HG03439 (cell line): Measurements from ENCODE around the gene ISCU.
"Not testable (repeated sequence)": the region's sequence is repeated elsewhere in the genome, so short reads cannot be mapped to it uniquely, and the experiment has no call there.

Experiments
- ATAC-seq: cut with Tn5 transposase; IDR thresholded peaks from one replicate; pipeline ENCODE4 v1.9.1; 2021; ENCODE audit warnings: mild to moderate bottlenecking, moderate library complexity; ENCODE audit not compliant: unreplicated experiment

ISCU gene

DNA sequence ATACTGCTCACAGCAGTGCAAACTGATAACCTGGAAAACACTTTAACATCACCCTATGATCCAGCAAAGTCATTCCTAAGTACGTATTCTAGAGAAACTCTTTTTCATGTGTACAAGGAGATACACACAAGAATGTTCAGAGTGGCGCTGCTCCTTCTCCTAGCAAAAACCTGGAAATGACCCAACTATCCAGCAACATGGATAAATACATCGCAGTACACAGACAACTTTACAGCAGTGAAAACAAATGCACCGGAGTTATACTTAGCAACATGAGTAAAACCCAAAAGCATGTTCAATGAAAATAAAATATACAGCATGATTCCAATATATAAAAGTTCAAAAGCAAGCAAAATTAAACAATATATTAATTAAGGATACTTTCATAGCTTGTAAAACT lies 20.1 kb upstream of the ISCU start:
- no peak for ATAC-seq

DNA sequence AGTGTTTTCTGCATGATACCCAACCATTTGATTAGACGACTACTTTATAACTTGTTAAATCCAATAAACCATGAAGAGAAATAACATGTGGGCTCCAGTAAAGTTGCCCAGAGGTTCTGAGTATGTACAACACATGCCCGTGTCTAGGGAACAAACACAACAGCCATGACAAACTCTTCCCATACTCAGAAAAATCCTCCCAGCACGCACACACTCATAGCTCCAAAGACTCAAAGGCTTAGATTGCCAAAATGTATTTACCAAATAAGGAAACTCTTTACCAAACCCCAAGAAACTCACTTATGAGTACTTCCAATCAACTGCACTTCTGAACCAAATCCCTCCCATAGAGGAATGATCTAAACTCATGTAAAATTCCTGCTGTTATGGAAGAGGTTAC lies 18.7 kb upstream of the ISCU start:
- ATAC-seq, result no peak

DNA sequence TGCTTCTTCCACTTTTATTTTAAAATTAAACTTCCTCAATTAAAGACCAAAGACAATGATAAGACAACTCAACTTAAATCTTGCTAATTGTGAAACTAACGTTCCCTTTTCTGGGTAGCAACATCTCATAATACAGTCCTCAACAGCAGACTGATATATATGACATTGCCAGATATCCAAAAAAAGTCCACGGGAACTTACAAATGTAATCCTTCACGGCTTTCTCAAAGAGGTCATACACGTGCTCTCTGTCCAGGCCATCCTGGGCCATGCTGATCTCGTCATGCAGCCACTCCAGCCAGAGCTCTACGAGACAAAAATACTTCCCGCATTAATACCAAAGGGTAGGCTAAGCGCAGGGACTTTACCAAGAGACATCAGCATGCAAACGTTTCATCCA lies 14.7 kb upstream of the ISCU start:
- no peak for ATAC-seq

DNA sequence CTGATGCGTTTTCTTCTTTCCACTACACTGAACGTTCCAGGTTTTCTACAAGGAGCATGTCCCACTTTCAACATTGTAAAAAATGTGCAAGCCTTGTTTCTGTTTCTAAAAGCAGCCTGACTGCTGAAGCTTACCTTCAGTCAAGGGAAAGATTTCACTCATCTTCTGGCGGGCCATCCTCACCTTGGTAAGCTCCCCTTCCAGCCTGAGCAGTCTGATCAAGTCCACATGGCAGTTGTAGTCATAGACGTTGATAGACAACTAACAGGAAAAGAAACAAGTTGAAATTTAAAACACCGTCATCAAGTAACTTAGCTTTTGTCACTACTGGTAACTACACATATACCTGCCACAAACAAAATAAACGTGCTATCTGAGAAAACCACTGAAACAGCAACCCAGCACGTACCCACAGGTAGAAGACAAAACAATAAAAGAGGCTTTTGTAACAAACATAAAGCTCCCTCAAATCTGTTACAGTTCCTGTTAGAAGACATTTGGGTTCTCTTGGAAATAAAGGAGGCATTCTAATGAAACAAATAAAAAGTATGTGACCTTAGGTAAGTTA lies 13.4 kb upstream of the ISCU start:
- no peak for ATAC-seq

DNA sequence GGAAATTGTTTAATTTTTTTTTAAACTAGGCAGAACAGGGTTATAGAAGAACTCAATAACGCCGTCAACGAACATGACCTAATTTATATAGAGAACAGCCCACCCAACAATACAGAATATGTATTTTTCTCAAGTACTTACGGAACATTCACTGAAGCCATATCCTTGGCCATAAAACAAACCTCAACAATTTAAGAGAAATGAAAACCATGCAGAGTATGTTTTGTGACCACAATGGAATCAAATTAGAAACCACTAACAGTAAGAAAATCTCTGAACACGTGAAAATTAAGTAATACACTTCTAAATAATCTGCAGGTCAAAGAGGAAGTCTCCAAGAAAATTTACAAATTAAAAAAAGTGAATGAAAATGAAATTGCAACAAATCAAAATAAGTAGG lies 10.9 kb upstream of the ISCU start:
- no peak for ATAC-seq

DNA sequence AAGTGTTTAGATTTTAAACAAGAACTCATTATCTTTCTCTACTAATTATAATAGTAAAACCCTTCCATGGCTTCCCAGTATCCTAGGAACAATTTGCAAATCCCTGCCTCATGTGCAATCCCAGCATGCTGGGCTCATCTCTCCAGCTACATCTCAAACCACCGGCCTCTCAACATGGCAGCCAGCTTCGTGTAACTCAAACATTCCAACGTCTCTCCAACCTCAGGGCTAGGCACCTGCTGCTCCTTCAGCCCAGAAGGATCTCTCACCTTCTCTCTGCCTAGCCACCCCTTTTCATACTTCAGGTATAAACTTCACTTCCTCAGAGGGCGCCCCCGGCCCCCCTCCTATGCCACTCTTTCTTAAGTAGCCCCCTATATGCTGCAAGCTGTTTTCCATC lies 8.6 kb upstream of the ISCU start:
- ATAC-seq, result no peak

DNA sequence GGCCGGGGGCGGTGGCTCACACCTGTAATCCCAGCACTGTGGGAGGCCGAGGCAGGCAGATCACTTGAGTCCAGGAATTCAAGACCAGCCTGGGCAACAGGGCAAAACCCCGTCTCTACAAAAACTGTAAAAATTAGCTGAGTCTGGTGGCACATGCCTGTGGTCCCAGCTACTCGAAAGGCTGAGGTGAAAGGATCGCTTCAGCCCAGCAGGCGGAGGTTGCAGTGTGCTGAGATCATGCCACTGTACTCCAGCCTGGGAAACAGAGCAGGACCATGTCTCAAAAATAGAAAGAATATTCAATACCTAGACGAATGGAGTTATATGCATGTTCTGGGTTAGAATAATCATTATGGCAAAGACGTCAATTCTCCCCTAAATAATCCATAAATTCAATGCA lies 7.0 kb upstream of the ISCU start:
- ATAC-seq, result not testable (repeated sequence)

DNA sequence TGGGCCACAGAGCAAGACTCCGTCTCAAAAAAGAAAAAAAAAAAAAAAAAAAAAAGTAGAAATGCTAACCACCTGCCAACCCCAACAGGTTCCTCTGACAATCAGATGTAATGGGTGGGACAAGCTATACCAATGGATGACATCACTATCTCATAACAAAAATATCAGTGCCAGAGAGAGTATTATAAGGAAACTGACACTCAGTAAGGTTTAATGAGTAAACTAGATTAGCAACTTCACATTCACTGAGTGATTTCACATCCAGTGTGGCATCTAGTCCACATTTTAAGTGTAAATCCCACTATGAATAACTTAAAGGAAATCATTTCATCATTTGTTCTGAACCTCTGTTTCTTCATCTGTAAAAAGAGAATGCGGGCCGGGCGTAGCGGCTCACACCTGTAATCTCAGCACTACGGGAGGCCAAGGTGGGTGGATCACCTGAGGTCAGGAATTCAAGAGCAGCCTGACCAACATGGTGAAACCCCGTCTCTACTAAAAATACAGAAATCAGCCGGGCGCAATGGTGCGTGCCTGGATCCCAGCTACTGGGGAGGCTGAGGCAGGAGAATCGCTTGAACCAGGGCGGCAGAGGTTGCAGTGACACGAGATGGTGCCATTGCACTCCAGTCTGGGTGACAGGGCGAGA lies 3.3 kb upstream of the ISCU start:
- ATAC-seq, result no peak

DNA sequence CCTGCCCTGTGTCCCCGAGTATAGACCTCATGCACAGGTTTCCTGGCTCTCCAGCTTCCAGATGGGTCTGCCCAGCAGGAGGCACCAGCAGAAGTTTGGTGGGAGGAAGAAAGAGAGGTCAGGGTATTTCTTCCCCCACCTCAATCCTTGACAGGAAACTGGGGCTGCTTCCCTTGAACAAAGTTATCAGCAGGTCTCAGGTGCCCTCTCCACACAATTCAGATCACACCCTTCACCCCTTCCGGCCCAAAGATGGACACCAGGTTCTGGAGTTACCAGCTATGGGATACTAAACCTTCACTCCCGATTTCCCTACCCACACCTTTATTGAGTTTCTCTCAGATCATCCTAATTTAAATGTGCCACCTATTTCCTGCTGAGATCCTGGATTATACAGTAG lies 2.6 kb upstream of the ISCU start:
- no peak for ATAC-seq

DNA sequence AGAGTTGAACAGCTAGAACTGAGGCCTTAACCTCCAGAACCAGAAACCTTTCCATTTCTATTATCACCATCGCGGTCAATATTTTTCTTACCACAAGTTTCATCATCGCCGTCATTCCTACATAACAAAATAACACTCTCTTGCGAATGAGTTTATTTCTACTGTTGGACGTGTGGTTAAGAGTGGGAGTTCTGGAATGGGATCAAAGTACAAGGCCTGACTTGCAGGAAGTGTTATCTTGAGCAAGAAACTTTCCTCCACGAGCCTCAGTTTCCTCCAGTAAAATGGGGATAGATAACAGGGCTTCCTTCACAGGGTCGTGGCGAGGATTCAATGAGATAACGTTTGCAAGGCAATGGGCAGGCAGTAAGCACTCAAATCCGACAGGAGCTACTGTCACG lies 2.1 kb upstream of the ISCU start:
- ATAC-seq, result no peak

DNA sequence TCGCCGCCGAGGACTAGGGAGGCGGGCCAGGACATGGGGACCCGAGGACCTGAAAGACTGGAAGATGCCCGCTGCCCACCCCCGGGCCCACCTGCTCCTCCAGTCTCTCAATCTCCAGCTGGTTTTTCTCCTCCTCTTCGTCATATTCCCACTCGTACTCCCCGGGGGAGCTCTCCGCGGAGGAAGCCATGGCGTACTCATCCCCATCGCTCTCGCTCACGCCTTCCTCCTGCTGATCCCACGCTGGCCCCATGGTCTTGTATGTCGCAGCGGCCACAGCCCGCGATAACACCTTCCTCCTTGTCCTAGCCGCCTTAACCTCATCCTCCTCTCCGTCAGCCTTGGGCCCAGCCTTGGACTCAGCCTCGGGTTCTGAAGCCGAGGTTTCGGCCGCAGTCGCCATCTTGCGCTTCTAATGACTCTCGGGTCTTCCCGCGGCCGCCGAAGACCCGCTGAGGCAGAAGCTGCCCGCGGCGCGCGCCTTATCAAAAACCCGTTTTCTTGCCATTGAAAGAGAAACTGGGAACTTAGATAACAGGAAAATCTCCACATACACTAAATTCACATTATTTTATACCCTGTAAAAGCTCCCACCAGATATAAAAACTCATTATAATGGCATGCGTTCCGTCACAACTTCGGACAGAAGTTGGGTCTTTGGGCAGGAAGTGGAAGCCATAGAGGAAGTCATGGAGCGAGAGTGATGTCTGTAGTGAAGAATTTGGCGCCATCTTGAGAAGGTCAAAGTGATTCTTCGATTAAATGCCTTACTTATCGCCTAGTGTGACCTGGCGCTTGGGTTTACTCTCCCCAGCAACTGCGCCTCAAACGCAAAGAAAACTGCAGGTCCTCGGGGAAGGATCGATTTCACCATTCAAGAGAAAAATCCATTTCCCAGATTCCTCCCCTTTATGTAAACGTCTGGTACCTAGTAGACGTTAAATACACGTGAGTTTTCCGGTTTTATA lies 1.4 kb upstream of the ISCU start, which contains the start of gene SART3:
TSS of gene SART3 (minus strand) at position 422 of the 968 bp plus-strand sequence. CDS start at position 403, 19 bp downstream.
- ATAC-seq, result peak; percentile 44

DNA sequence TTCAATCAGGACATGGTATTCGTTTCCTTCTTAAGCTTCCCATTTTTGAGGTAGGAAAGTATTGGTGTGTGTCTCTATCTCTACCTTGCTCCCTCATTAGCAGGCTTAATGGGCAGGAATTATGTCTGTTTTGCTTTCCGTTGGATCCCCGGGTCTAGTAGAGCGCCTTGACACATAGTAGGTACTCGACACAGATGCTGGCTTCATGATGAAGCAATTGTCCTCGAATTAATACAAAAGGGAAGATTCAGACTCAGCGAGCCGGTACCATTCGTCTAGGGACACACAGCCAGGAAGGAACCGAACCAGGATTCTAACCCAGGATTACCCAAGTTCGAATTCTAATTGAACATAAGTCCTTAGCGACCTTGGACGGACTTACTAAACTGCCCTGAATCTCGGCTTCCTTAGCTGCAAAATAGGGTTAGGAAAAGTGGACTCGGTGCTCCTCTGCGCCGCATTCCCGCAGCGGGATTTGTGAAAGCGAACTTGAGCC lies 496 bp upstream of the ISCU start:
- ATAC-seq, result no peak

DNA sequence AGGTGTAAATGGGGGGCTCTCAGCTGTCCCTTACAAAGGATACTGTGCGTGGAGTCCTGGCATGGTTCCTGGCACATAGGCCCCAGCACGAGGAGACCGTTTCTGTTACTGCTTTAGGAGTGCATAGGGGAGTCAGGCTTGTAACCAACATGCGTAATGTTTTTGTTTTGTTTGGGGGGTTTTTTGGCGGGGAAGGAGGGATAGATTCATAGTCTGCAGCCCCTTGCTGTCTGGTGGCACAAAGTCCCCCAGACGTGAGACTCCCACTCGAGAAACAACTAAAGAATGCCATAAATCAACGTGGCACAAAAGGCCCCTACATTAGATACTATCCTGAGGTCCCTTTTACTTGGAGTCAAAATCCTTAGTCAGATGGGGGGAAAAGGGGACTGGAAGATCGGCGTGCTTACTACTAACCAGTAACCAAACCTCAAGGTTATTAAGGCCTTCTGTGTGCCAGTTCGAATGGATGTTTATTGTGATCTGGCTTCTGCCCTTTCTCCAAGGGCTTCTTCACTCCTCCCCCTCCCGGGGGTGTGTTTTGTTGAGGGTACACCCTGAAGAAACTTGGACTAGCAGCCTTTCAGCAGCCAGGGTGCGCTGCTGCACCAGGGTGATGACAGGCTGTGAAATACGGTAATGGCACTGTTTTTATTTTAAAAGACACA lies 874 bp downstream of the ISCU start:
- peak; percentile 33 for ATAC-seq

DNA sequence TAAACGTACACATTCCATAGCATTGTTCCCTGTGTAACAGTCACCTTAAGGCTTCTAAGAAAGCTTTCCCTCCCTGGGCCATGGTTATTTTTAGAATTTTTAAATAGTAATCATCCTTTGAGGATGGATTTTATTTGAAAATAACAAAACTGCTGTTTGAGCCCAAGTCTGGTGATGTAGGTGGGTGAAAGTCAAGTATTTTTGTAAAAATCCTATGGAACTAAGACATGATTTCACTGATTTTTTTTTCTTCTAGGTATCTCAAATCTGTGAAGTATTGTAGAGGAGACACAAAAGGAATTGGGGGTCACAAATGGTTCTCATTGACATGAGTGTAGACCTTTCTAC lies 1.4 kb downstream of the ISCU start:
- no peak for ATAC-seq

DNA sequence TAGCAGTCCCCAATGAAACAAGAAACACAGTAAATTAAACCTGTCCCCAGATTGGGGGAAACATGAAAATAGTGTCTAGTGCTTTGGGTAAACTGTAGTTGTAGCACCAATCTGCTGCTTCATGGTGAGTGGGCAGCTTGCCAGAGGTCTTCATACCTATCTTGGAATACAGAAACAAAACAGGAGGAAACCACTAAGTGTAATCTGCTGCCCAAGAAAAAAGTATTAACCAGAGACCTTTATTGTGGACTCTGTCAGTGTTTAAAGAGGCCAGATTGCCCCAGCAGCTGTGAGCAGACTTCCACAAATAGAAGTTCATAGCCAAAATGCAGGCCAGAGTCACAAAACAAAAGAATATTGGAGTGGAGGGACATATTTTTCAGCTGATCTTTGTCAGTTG lies 2.3 kb downstream of the ISCU start:
- no peak for ATAC-seq

DNA sequence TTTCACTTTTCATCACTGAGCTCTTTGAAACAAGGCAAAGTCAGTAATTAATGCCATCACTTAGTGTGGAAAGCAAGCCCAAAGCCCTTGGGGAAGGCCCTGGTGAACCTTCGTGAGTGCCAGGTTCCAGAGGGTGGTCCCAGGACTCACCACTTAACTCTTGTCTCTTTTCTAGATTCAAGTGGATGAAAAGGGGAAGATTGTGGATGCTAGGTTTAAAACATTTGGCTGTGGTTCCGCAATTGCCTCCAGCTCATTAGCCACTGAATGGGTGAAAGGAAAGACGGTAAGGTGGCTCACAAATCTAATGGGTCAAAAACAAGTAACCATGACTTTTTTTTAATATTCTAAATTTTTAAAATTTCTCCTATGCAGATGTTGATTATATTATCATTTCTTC lies 2.8 kb downstream of the ISCU start:
- ATAC-seq, result no peak

DNA sequence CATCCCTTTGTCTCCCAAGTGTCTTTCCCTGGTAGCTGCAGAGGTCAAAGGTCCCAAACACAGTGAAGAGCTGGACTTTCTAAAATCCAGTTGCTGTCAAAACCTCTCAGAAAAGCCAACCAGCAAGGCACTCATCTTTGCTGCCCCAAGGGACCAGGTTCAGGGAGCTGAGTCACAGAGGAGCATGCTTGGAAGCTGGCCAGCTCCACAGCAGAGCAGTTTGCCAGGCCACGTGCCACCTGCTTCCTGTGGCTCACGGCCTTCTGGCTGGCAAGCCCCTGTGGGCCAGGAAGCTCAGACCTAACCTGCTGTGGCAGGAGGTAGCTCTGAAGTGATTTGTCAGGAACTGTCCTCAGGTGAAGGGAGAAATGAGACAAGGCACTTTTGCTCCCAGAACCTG lies 3.6 kb downstream of the ISCU start:
- no peak for ATAC-seq

DNA sequence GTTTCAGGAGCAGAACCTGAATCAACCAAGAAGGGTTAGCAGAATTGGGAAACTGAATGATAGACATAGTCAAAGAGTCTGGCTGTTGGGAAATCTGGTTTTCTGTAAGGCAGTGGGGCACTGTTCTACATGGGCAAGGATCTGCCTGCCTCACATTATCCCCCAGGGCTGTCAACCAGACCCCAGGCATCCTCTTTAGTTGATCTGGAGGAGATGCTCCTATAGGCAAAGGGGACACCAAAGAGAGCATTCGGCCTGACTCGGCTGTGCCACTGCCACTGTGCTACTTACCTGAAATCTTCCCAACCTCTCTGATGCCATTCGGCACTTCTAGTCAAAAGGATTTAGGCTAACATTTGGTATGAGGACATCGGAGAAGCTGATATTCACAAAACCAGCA lies 4.1 kb downstream of the ISCU start:
- no peak for ATAC-seq

DNA sequence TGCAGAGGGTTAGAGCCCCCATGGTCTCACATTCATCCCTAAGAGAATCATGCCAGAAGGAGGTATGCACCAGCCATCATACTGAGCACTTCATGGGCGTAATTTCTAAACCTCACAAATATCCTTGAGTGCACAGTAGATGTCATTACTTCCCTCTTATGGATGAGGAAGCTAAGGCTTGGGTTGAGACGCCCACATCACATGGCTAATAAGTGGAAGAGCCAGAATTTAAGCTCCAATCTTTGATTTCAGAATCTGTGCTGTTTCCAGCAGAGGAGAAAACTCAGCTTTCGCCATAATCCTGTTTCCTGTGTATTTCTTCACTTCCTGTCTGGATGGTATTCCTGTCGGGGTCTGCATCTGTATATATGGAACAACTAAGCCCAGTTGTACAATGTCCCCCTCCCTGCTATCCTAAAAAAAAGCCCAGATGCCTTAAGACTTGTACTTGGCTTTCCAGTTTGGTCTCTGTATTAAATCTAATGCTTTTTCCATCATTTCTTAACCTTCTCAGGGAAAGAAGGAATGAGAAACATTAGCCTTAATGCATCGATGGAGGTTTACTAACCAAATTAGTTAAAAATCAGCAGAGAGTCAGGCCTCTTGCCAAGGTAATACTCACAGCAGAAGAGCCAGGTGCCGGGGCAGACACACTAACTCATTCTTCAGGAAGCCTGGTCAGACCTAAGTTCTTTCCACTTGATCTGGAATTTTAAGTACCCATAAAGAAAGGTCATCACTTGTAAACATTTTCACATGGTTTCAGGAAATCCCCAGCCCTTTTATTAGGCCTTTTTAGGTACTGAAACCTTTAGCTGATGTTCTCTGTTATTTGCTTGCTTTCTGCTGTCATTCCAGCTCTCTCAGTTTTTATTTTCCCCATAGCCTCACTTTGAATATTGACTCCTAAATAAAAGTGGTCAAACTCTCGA lies 5.3 kb downstream of the ISCU start:
- no peak for ATAC-seq
